G401.6 (cell line): Measurements from ENCODE around the gene DYRK1A.

Source experiments
- FAIRE-seq: peaks from 2 replicates; lab custom pipeline; 2012; peaks lifted over from hg19 to GRCh38; lab: Jason Lieb, UNC

DYRK1A gene

GRCh38 chr21:37450445-37450941, 83.9 kb downstream of the DYRK1A start:
- no peak for FAIRE-seq

GRCh38 chr21:37451446-37451845, 84.9 kb downstream of the DYRK1A start:
- no peak for FAIRE-seq

- no peak for FAIRE-seq
These were observed 85.7 kb downstream of the DYRK1A start for GRCh38 chr21:37452227-37452626.

- no peak for FAIRE-seq
These were observed 86.8 kb downstream of the DYRK1A start for GRCh38 chr21:37453350-37453749.

GRCh38 chr21:37454869-37455503, 88.4 kb downstream of the DYRK1A start:
- no peak for FAIRE-seq

GRCh38 chr21:37455504-37455911, 88.9 kb downstream of the DYRK1A start:
- no peak for FAIRE-seq

GRCh38 chr21:37458669-37459276, 92.2 kb downstream of the DYRK1A start:
- no peak for FAIRE-seq

GRCh38 chr21:37459575-37459974, 93.0 kb downstream of the DYRK1A start:
- FAIRE-seq: no peak

- peak; percentile 23 for FAIRE-seq
These were observed 93.6 kb downstream of the DYRK1A start for GRCh38 chr21:37460196-37460595.

GRCh38 chr21:37461479-37461878, 94.9 kb downstream of the DYRK1A start:
- FAIRE-seq: no peak

GRCh38 chr21:37462087-37462861, 95.7 kb downstream of the DYRK1A start:
- peak; percentile 71 for FAIRE-seq

GRCh38 chr21:37463083-37463801, 96.7 kb downstream of the DYRK1A start:
- FAIRE-seq: no peak

- FAIRE-seq: no peak
These were observed 100.5 kb downstream of the DYRK1A start for GRCh38 chr21:37467082-37467481.

- no peak for FAIRE-seq
These were observed 102.3 kb downstream of the DYRK1A start for GRCh38 chr21:37468909-37469308.

- FAIRE-seq: no peak
These were observed 102.9 kb downstream of the DYRK1A start for GRCh38 chr21:37469441-37469840.

GRCh38 chr21:37472581-37472980, 106.0 kb downstream of the DYRK1A start:
- FAIRE-seq: no peak

- peak; percentile 21 for FAIRE-seq
These were observed 106.9 kb downstream of the DYRK1A start for GRCh38 chr21:37473491-37473890.

- FAIRE-seq: no peak
These were observed 107.8 kb downstream of the DYRK1A start for GRCh38 chr21:37474342-37474741.

GRCh38 chr21:37475186-37475868, 108.8 kb downstream of the DYRK1A start:
- FAIRE-seq: peak; percentile 6

GRCh38 chr21:37478794-37479193, 112.2 kb downstream of the DYRK1A start:
- no peak for FAIRE-seq

- no peak for FAIRE-seq
These were observed 117.2 kb downstream of the DYRK1A start for GRCh38 chr21:37483776-37484175.
